OCI-LY1 (cell line): ENCODE measurements around the gene RAD23B.

Experiments used
- H2AFZ ChIP-seq: fragments of 200-600 bp; sonication (generic), shearing (Covaris generic); 2 replicates; pipeline ENCODE4 v1.6.0; 2014; ENCODE audit warnings: antibody characterized with exemption, mild to moderate bottlenecking, low read length
- H3F3A ChIP-seq: fragments of 200-600 bp; sonication (generic), shearing (Covaris generic); 2 replicates; pipeline ENCODE4 v1.6.0; 2014; ENCODE audit warnings: mild to moderate bottlenecking, antibody characterized with exemption, low read length, moderate library complexity; ENCODE audit not compliant: insufficient read depth
- H3K27ac ChIP-seq: fragments of 200-600 bp; sonication (generic); 2 replicates; pipeline ENCODE4 v1.5.1; 2014; ENCODE audit warnings: low read length, mixed run types, mild to moderate bottlenecking, low read depth; ENCODE audit not compliant: poor library complexity, severe bottlenecking
- H3K27me3 ChIP-seq: fragments of 200-600 bp; sonication (generic); 2 replicates; pipeline ENCODE4 v1.6.0; 2014; ENCODE audit warnings: antibody characterized with exemption, mild to moderate bottlenecking, low read length, moderate library complexity; ENCODE audit not compliant: insufficient read depth
- H3K36me3 ChIP-seq: fragments of 200-600 bp; sonication (generic); 2 replicates; pipeline ENCODE4 v1.6.1; 2014; ENCODE audit warnings: mild to moderate bottlenecking, antibody characterized with exemption, low read length, moderate library complexity, mixed read lengths; ENCODE audit not compliant: insufficient read depth
- H3K4me1 ChIP-seq: fragments of 200-600 bp; sonication (generic); 2 replicates; pipeline ENCODE4 v1.5.1; 2014; ENCODE audit warnings: mild to moderate bottlenecking, low read length, moderate library complexity; ENCODE audit not compliant: insufficient read depth, severe bottlenecking
- H3K4me2 ChIP-seq: fragments of 200-600 bp; sonication (generic), shearing (Covaris generic); 2 replicates; pipeline ENCODE4 v1.6.1; 2014; ENCODE audit warnings: low read length
- H3K4me3 ChIP-seq: fragments of 200-600 bp; sonication (generic); 2 replicates; pipeline ENCODE4 v1.5.1; 2014; ENCODE audit warnings: low read length, low read depth, mild to moderate bottlenecking, mixed read lengths; ENCODE audit not compliant: poor library complexity, severe bottlenecking
- H3K79me2 ChIP-seq: fragments of 200-600 bp; shearing (Covaris generic); 2 replicates; pipeline ENCODE4 v1.6.1; 2016; ENCODE audit warnings: mixed run types, low read length, mixed read lengths; ENCODE audit not compliant: insufficient read depth
- H3K9ac ChIP-seq: fragments of 200-600 bp; sonication (generic), shearing (Covaris generic); 2 replicates; pipeline ENCODE4 v1.6.1; 2014; ENCODE audit warnings: mild to moderate bottlenecking, low read length, mixed read lengths
- H3K9me2 ChIP-seq: fragments of 200-600 bp; sonication (generic), shearing (Covaris generic); 2 replicates; pipeline ENCODE4 v1.6.1; 2014; ENCODE audit warnings: low read depth, mild to moderate bottlenecking, low read length, mixed read lengths
- H3K9me3 ChIP-seq: fragments of 200-600 bp; shearing (Covaris generic); 2 replicates; pipeline ENCODE4 v1.6.1; 2014; ENCODE audit warnings: low read length, mixed read lengths
- H4K20me1 ChIP-seq: fragments of 200-600 bp; sonication (generic), shearing (Covaris generic); 2 replicates; pipeline ENCODE4 v1.6.0; 2016; ENCODE audit warnings: mild to moderate bottlenecking, low read length; ENCODE audit not compliant: insufficient read depth
- CTCF ChIP-seq: fragments of 200-600 bp; sonication (generic), shearing (Covaris generic); IDR thresholded peaks from 2 replicates; pipeline ENCODE4 v1.5.1; 2017; ENCODE audit warnings: mild to moderate bottlenecking, antibody characterized with exemption, low read length, moderate library complexity, mixed read lengths
- EZH2 ChIP-seq: fragments of 200-600 bp; sonication (generic), shearing (Covaris generic); IDR thresholded peaks from 2 replicates; pipeline ENCODE4 v1.8.0; 2017; ENCODE audit warnings: borderline replicate concordance, mixed run types, mild to moderate bottlenecking, antibody characterized with exemption, low read length, moderate library complexity, mixed read lengths

RAD23B gene

DNA sequence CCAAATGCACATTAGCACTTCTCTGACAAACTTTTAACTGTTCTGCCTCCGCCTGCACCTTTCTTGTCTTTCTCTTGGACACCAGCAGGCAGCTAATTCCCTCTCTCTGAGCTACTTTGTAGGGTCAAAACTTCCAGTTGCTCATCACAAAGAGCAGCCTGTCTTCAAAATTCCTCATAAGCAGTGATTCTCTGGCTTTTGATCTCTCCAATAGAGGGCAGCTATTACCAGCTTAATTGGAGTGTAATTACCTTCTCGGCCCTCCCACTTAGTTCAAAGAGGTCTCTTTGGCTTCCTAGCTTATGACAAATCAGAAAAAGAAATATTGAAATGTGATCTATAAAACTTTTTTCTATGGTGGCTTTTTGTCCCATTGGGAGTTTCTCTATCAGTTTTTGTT is 43.6 kb upstream of the RAD23B start:
- H3K4me2 ChIP-seq: no peak overlapping the region
- no peaks in the 10 kb centered on the region for H3K9me2 ChIP-seq
- TF ChIP-seq CTCF (peak; percentile 46; the same call in 1 of the 2 replicates), EZH2 (no peak)
- no peaks in the 10 kb centered on the region for H3K36me3 ChIP-seq
- H3K9me3 ChIP-seq: no peaks in the 10 kb centered on the region
- H3K9ac ChIP-seq: no peak overlapping the region
- H2AFZ ChIP-seq: no peak overlapping the region
- H3K4me1 ChIP-seq: no peaks in the 10 kb centered on the region
- no peaks in the 10 kb centered on the region for H3F3A ChIP-seq
- H3K27me3 ChIP-seq: no peaks in the 10 kb centered on the region
- no peaks in the 10 kb centered on the region for H3K79me2 ChIP-seq
- H4K20me1 ChIP-seq: no peaks in the 10 kb centered on the region
- no peak overlapping the region for H3K4me3 ChIP-seq
- H3K27ac ChIP-seq: no peak overlapping the region

- Histone ChIP-seq H3K27me3 (no peaks in the 10 kb centered on the region), H2AFZ (no peak overlapping the region), H3K4me1 (no peaks in the 10 kb centered on the region), H4K20me1 (no peaks in the 10 kb centered on the region), H3K4me3 (no peak overlapping the region), H3K27ac (no peak overlapping the region), H3K36me3 (no peaks in the 10 kb centered on the region), H3K9me2 (no peaks in the 10 kb centered on the region), H3F3A (no peaks in the 10 kb centered on the region), H3K9me3 (no peaks in the 10 kb centered on the region), H3K79me2 (no peaks in the 10 kb centered on the region), H3K4me2 (no peak overlapping the region), H3K9ac (no peak overlapping the region)
- TF ChIP-seq EZH2 (no peak), CTCF (no peak)
Measured at GRCh38 chr9:107240260-107240659, 42.8 kb upstream of the RAD23B start.

GRCh38 chr9:107242073-107243030 is 40.7 kb upstream of the RAD23B start:
- no peak overlapping the region for H2AFZ ChIP-seq
- H3K4me1 ChIP-seq: no peaks in the 10 kb centered on the region
- no peak overlapping the region for H3K9ac ChIP-seq
- no peaks in the 10 kb centered on the region for H3K79me2 ChIP-seq
- H3K9me2 ChIP-seq: no peaks in the 10 kb centered on the region
- H3K9me3 ChIP-seq: no peaks in the 10 kb centered on the region
- H3K27me3 ChIP-seq: no peaks in the 10 kb centered on the region
- no peaks in the 10 kb centered on the region for H3K36me3 ChIP-seq
- no peaks in the 10 kb centered on the region for H4K20me1 ChIP-seq
- no peak for TF ChIP-seq EZH2
- no peak for TF ChIP-seq CTCF
- H3F3A ChIP-seq: no peaks in the 10 kb centered on the region
- no peak overlapping the region for H3K4me3 ChIP-seq
- no peak overlapping the region for H3K27ac ChIP-seq
- no peak overlapping the region for H3K4me2 ChIP-seq
